Stimulated activated CD4-positive, alpha-beta T cell treated with anti-CD3 and anti-CD28 coated beads, Interleukin-4, amount 100 ng/mL, for 4 hours (primary cell): ENCODE measurements around the gene CYP2W1.
"Not testable (repeated sequence)": the region's sequence is repeated elsewhere in the genome, so short reads cannot be mapped to it uniquely, and the experiment has no call there.

Source experiments
- DNase-seq, 2 experiments: peaks; one replicate each; pipeline ENCODE4 v3.0.0-alpha.2; 2020

Gene CYP2W1

GRCh38 chr7:952548-953441 lies 30.2 kb upstream of the CYP2W1 start:
- DNase-seq: no peak

DNA sequence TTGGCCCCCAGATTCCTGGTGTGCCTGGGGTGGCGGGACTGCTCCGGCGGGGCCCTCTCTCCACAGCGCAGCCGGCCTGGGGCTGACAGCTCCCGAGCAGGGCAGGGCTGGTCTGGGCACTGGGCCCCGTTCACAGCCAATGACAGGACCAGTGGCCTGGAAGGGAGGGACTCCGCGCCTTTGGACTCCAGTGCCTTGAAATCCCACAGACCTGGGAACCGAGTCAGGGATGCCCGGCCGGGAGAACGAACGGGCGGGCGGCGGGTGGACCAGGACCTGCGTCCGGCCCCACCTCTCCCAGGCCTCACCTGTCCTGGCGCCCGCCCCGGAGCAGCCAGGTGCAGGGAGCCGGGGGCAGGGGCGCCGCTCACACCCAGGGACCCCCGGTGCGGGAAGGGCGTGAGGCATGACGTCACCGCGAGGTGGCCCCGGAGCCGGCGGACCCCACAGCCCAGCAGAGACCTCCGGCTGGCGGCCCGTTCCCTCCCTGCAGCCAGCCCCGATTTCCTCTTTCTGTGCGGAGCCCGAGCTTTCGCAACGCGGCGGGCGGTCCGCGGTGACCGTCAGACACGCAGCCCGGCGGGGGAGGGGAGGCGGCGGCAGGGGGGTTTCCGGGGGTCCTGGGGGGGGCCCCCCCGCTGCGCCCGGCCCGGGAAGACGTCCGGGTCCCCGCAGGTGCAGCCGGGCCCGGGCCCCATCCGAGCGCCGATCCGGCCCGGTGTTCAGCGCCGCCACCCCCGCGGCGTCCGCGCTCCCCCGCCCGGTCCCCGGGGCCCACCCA lies 29.2 kb upstream of the CYP2W1 start:
- DNase-seq: no peak

- peak; percentile 41 to 69 for DNase-seq
Observed at GRCh38 chr7:954330-955238, 28.4 kb upstream of the CYP2W1 start, which contains the start of gene ADAP1. Gene ADAP1 (minus strand): TSS chr7:954680. CDS start chr7:954477, 203 bp downstream.

DNA sequence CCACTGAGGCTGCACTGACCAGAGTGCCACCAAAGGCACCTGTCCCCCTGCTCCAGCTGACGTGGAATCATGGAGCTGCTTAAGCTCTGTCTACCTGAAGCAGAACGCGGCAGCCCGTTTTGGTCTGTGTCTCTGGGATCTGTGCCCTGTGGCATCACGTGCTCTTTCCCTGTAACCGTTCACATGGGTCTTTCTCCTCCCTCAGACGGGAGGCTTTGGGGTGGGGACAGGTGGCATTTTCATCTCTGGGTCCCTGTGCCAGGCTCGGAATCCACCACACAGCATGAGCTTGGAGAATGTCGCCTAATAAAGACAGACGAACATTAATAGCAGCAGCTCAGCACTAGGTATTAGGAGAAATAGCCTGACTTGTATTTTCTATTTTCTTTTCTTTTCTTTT lies 26.9 kb upstream of the CYP2W1 start:
- no peak for DNase-seq

DNA sequence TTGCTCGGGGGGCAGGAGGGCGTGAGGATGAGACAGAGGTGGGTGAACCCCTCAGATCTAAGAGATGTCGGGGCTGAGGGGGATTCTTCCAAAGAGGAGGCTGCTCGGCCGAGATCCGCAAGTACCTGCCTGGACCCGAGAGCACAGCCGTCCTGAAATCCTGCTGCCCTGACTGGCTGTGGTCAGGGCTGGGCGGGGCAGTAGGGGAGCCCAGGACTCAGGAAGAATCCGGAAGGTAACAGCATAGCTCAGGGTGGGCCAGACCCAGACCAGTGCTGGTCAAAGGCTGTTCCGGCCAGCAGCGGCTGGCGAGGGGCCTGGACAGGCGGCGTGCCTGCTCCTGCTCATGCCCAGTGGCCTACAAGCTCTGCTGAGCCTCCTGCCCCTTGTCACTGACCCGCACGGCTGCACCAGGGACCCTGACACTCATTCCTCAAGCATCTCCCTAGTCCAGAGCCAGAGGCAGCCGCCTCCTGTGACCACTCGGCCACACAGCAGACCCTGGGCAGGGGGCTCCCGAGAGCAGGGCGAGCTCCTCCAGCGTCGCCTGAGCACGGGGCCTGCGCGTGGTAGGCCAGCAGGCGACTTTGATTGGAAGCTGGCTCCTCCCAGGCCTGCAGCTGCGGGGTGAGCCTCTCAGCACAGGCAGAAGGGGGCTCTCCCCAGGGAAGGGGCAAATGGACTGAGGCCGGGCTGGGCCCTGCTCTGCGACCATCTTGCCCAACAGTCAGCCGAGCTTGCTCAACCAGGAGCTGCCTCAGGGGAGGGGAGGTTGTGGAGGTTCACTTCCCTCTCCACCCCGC lies 25.4 kb upstream of the CYP2W1 start:
- DNase-seq: no peak

GRCh38 chr7:958221-959200 lies 24.5 kb upstream of the CYP2W1 start:
- DNase-seq: no peak

- DNase-seq: no peak
Observed at GRCh38 chr7:959271-959670, 23.7 kb upstream of the CYP2W1 start.

DNA sequence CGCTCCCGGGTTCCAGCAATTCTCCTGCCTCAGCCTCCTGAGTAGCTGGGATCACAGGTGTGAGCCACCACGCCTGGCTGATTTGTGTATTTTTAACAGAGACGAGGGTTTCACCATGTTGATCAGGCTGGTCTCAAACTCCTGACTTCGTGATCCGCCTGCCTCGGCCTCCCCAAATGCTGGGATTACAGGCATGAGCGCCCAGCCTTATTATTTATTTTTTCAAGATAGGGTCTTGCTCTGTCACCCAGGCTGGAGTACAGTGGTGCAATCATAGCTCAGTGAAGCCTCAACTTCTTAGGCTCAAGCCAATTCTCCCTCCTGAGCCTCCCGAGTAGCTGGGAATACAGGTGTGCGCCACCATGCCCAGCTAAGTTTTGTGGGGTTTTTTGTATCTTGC lies 23.2 kb upstream of the CYP2W1 start:
- DNase-seq: not testable (repeated sequence)

DNA sequence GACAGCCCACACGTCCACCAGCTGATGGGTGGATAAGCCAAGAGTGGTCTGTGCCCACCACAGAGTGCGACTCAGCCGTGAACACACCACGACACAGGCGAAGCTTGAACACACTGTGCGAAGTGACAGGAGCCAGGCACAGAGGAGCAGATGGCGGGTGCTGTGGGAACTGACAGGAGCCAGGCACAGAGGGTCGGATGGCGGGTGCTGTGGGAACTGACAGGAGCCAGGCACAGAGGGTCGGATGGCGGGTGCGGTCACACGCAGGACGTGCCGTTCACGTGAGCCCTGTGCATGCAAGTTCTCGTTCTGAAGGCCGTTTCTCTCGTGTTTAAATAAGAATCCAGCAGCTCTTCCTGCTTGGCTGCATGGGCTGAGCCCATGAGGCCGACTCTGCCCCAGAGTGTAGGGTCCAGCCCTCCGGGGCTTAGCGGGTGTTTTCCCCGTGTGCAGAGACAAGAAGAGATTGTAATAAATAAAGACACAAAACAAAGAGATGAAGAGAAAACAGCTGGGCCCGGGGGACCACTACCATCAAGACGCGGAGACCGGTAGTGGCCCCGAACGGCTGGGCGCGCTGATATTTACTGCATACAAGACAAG lies 22.6 kb upstream of the CYP2W1 start:
- no peak for DNase-seq

DNA sequence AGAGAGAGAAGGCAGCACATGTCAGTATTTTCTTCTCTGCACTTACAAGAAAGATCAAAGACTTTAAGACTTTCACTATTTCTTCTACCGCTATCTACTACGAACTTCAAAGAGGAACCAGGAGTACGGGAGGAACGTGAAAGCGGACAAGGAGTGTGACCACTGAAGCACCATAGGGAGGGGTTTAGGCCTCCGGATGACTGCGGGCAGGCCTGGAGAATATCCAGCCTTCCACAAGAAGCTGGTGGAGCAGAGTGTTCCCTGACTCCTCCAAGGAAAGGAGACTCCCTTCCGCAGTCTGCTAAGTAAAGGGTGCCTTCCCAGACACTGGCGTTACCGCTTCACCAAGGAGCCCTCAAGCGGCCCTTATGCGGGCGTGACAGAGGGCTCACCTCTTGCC lies 22.0 kb upstream of the CYP2W1 start:
- not testable (repeated sequence) for DNase-seq

GRCh38 chr7:961546-962400 lies 21.2 kb upstream of the CYP2W1 start:
- no peak for DNase-seq

DNA sequence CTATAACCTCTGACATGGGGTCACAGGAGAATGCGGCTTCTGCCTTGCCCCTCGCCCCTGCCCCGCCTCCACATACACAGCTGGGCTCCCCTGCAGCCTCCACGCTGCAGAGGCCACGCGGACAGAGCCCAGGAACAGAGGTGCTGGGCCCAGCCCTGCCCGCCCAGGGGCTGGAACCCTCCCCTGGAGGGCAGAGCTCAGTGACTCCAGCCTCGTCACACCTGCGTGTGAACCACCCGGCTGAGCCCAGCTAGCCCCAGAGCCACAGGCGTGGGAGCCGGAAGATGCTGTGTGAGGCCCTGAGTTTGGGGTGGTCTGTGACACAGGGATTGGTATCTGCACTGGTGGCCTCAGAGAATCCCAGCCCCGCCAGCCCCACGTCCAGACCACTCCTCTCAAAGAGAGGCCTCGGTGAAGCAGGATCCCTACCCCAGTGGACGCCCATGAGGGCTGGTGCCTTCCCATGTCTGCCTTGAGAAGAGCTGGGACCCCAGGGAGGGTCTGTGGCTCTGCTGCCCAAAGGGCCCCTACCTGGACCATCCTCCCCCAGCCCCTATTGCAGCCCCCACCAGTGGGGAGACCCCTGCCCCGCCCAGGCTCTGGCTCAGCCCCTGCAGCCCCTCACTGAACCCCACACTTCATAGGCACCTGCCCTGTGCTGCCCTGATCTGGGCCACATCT lies 20.4 kb upstream of the CYP2W1 start:
- no peak for DNase-seq

DNA sequence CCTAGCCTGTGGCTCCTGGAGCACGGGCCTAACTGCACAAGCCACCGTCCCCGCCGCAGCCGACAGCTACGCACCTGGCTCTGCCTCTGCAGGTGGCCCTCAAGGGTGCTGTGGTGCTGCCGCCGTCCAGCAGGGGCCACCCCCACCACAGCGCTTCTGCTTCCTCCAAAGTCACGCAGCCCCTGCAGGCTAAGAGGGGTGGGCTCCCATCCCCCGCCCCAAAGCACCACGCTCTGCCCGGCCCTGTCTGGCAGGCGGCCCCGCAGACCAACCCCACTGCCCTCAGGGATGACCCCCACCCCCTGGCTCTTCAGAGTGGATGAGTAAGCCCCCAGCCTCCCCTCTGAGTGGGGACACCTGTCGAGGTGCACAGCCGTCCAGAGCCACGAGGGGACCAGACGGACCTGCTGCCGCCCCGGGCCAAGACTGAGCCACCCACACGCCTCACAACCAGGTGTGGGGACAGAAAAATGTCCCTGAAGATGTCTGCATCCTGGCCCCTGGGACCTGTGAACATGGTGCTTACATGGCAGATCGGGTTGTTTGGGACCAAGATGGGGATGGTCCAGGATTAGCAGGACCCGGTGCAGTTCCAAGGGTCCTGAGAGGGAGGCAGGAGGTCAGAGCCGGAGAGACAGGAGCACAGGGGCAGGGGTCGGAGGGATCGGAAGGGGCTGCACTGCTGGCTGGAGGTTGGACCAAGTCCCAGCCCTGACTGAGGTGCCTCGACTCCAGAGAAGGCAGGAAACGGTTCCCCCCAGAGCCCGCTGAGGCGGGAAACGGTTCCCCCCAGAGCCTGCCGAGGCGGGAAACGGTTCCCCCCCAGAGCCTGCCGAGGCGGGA lies 19.5 kb upstream of the CYP2W1 start:
- no peak for DNase-seq

GRCh38 chr7:964401-965231 lies 18.4 kb upstream of the CYP2W1 start:
- DNase-seq: no peak

GRCh38 chr7:966291-967069 lies 16.5 kb upstream of the CYP2W1 start:
- DNase-seq: no peak
